HepG2 (cell line): Measurements from ENCODE around the gene HDHD3. TPM values are rescaled to one million over a fixed set of nuclear protein-coding genes. Genes with fewer than 3 reads are reported as not detected.

Experiments used
- BCLAF1 ChIP-seq: fragments of 450-650 bp; IDR thresholded peaks from 2 replicates; pipeline ENCODE4 v1.6.1; 2017; ENCODE audit warnings: mild to moderate bottlenecking
- IKZF4 ChIP-seq: sonication (generic); formaldehyde crosslinking; IDR thresholded peaks from 2 replicates; pipeline ENCODE4 v1.5.1; 2020; ENCODE audit warnings: borderline replicate concordance, mild to moderate bottlenecking, low read depth, missing genetic modification reagents; ENCODE audit errors: not compliant biosample characterization
- JDP2 ChIP-seq: sonication (generic); formaldehyde crosslinking; IDR thresholded peaks from 2 replicates; pipeline ENCODE4 v1.8.1; 2022; ENCODE audit warnings: missing genetic modification reagents, borderline replicate concordance
- JUNB ChIP-seq: sonication (generic); formaldehyde crosslinking; IDR thresholded peaks from 2 replicates; pipeline ENCODE4 v1.8.0; 2022; ENCODE audit warnings: missing genetic modification reagents, mild to moderate bottlenecking, borderline replicate concordance
- NRL ChIP-seq: sonication (generic); formaldehyde crosslinking; IDR thresholded peaks from 2 replicates; pipeline ENCODE4 v1.5.0; 2020; ENCODE audit warnings: missing genetic modification reagents, mild to moderate bottlenecking, moderate library complexity, borderline replicate concordance
- PHF20 ChIP-seq: sonication (generic); formaldehyde crosslinking; IDR thresholded peaks from 2 replicates; pipeline ENCODE4 v1.5.0; 2020; ENCODE audit warnings: mild to moderate bottlenecking, missing genetic modification reagents
- PRDM10 ChIP-seq: sonication (generic); formaldehyde crosslinking; IDR thresholded peaks from 2 replicates; pipeline ENCODE4 v1.4.0; 2020; ENCODE audit warnings: low read depth, missing genetic modification reagents
- RORA ChIP-seq: sonication (generic); formaldehyde crosslinking; IDR thresholded peaks from 2 replicates; pipeline ENCODE4 v1.5.0; 2020; ENCODE audit warnings: mild to moderate bottlenecking, missing genetic modification reagents, moderate library complexity
- SP1 ChIP-seq, 2 experiments: fragments of 450-650 bp in 1 of 2; sonication (generic) in 1 of 2; formaldehyde crosslinking in 1 of 2; IDR thresholded peaks; 2 replicates each; pipeline versions ENCODE4 v1.4.0 to v1.6.1; 2016 to 2020; ENCODE audit warnings: missing genetic modification reagents in 1 of 2
- UBTF ChIP-seq: sonication (generic); formaldehyde crosslinking; IDR thresholded peaks from 2 replicates; pipeline ENCODE4 v1.4.0; 2020; ENCODE audit warnings: mild to moderate bottlenecking, missing genetic modification reagents
- YEATS4 ChIP-seq: sonication (generic); formaldehyde crosslinking; IDR thresholded peaks from 2 replicates; pipeline ENCODE4 v1.4.0; 2020; ENCODE audit warnings: missing genetic modification reagents, borderline replicate concordance
- ZBTB33 ChIP-seq: sonication (generic); formaldehyde crosslinking; IDR thresholded peaks from 2 replicates; pipeline ENCODE4 v1.4.0; 2020; ENCODE audit warnings: missing genetic modification reagents
- ZFP82 ChIP-seq: sonication (generic); formaldehyde crosslinking; IDR thresholded peaks from 2 replicates; pipeline ENCODE4 v1.5.1; 2020; ENCODE audit warnings: mild to moderate bottlenecking, missing genetic modification reagents, borderline replicate concordance
- ZNF460 ChIP-seq: sonication (generic); formaldehyde crosslinking; IDR thresholded peaks from 2 replicates; pipeline ENCODE4 v1.5.1; 2020; ENCODE audit warnings: missing genetic modification reagents, mild to moderate bottlenecking, borderline replicate concordance
- ZNF549 ChIP-seq: sonication (generic); formaldehyde crosslinking; IDR thresholded peaks from 2 replicates; pipeline ENCODE4 v1.5.0; 2020; ENCODE audit warnings: missing genetic modification reagents
- ZNF562 ChIP-seq: sonication (generic); formaldehyde crosslinking; IDR thresholded peaks from 2 replicates; pipeline ENCODE4 v1.8.0; 2022; ENCODE audit warnings: missing genetic modification reagents, borderline replicate concordance
- polyA plus RNA-seq, 8 experiments: library from polyadenylated mRNA; depleted of rRNA in 3 of 8; stranded (reverse) in 7 of 8; unstranded in 1 of 8; fragments of >200 nt; fragmentation: Illumina TruSeq in 4 of 8; extraction: Trizol in 4 of 8; gene quantifications; 2 replicates each; pipeline versions ENCODE4 v1.2.1 to v1.2.3, GENCODE V29; 2011 to 2016; ENCODE audit warnings: low read depth in 4 of 8, missing spikeins in 1 of 8, mixed read lengths in 1 of 8; ENCODE audit not compliant: insufficient read depth in 1 of 8
- total RNA-seq, 5 experiments: library from RNA; depleted of rRNA; stranded (reverse); fragments of >200 nt; fragmentation: Illumina TruSeq; extraction: Trizol; gene quantifications; 2 replicates each; pipeline ENCODE4 v1.2.3, GENCODE V29; 2016; ENCODE audit warnings: low read depth in 1 of 5

The HDHD3 gene
- total and polyA plus RNA-seq, 2 of the 13 experiments (the other 11 are each of a cell fraction or from before 2014, with no cell fraction given), result 23.1 to 38.5 TPM

GRCh38 chr9:113395000-113395861 lies 18.4 kb upstream of the HDHD3 start (continued):
- TF ChIP-seq RORA (CRISPR knock-in tag) (no peak), ZNF460 (CRISPR knock-in tag) (peak; percentile 79; the same call in 1 of the 2 replicates), ZNF562 (CRISPR knock-in tag) (no peak), SP1 (IDR thresholded peaks at IDR 0.05) (no peak), SP1 (CRISPR knock-in tag; IDR thresholded peaks at IDR 0.05) (no peak), ZNF549 (CRISPR knock-in tag) (no peak), ZFP82 (CRISPR knock-in tag) (no peak), PHF20 (CRISPR knock-in tag) (0 out of 2 replicates have a peak, but pooled peaks have one; percentile 46), JDP2 (CRISPR knock-in tag) (no peak), YEATS4 (CRISPR knock-in tag) (peak; percentile 29; the same call in 1 of the 2 replicates), BCLAF1 (no peak), JUNB (CRISPR knock-in tag) (peak; percentile 17; the same call in 1 of the 2 replicates), ZBTB33 (CRISPR knock-in tag) (no peak; the same call in none of the 2 replicates), PRDM10 (CRISPR knock-in tag) (0 out of 2 replicates have a peak, but pooled peaks have one; percentile 59), IKZF4 (CRISPR knock-in tag) (no peak), UBTF (CRISPR knock-in tag) (peak; percentile 48; the same call in 1 of the 2 replicates), NRL (CRISPR knock-in tag) (no peak)
